ENCODE results near the gene INF2.
"Not testable (repeated sequence)": the region's sequence is repeated elsewhere in the genome, so short reads cannot be mapped to it uniquely, and the experiment has no call there.

The INF2 gene

GRCh38 chr14:104724407-104724980 lies 35.1 kb downstream of the INF2 start:
- DNase-seq, result peak; percentile 41

DNA sequence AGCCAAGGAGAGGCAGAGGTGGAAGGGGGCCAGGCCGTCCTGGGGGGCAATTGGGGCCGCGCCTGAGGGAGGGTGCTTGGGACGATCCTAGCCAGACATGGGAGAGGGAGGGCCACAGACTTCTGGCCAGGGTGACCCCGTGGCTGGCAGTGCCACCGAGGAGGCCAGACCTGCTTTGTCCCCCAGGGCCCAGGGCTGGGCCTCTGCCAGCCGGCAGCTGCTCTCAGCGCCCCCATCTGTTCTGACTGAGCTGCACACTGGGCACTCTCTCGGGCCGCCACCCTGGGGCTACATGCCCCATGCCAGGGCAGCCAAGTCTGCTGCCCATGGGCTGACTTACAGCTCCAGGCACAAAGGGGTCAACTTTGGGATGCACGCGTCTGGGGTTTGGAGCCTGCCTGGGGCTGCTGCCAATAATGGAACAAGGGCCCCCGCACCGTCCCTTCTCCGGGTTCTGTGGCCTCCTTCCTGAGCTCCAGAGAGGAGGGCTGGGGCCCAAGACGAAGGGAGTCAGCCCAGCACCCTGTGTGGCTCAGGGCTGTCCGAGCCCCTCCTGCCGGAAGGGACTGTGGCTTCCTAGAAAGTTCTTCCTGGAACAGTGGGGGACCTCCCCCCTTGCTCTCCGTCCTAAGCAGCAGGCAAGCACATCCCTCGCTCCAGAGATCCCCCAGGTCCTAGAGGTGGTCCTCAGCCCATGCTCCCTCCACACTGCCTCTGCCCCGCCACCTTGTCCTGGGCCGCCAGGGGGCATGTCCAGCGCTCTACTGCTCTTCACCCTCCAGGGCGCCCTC lies 35.8 kb downstream of the INF2 start:
- peak; percentile 49 for DNase-seq

GRCh38 chr14:104725772-104726548 lies 36.5 kb downstream of the INF2 start:
- DNase-seq, result no peak

- peak; percentile 47 for DNase-seq
These were observed 37.4 kb downstream of the INF2 start for GRCh38 chr14:104726600-104727451.

DNA sequence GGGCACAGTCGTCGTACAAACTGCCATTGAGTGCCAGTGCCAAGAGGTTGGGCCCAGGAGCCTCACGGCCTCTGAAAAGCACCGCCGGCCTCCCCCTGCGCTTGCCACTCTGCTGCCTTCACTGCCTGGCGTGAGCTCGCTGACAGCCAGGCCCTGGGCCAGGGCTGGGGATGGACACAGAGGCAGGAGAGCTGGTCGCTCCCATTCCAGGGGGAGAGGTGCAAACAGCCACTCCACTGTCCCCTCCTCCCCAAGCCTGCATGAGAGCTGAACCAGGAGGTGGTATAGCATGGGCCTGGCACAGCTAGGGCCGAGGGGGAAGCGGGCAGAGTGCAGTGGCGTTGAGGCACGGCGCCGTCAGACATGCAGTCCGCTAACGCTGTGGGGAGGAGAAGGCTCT lies 39.2 kb downstream of the INF2 start:
- DNase-seq, result no peak

GRCh38 chr14:104729176-104729834 lies 39.9 kb downstream of the INF2 start:
- DNase-seq, result not testable (repeated sequence)

- no peak for DNase-seq
These were observed 40.4 kb downstream of the INF2 start for GRCh38 chr14:104729835-104730181.

- DNase-seq, result no peak
These were observed 41.1 kb downstream of the INF2 start for GRCh38 chr14:104730487-104730886.

DNA sequence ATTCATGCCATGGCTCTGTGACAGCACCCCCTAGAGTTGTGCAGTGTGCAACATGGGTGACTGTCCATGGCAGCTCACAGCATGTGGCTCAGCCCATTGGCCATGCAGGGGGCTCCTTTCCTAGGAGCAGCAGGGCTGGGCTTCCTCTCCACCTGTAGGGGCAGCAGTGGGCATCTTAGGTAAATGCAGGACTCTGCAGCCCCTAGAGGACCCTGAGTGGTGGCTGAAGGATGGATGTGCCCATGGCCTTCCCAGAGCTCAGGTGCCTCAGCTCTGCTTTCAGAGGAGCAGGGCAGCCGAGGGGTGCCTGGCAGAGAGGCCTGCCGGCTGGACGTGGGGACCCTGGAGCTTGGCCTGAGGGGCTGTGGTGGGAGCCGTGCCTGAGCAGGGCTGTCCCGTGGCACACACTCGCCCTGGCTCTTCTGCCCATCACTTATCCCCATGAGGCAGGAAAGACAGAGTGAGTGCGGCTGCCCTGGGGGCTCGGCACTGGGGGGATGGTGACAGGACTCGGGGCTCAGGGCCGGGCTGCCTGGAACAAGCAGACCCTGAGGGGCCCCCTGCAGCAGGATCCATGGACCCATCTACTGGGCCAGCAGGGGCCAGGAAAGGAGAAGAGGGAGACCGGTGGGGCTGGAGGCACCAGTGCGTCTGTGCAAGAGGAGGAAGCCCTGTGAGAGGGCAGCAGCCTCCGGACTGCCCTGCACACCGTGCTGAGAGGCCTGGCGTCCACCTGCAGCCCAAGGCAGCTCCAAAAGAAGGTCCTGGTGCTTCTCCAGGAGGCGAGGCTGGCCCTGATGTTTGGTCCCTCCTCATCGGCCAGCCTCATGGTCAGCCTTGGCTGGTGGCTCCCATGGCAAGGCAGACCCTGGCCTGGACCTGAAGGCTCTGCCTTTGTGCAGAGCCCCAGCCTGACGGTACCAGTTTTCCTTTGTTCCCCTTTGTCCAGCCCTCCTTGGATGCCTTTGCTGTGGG lies 42.2 kb downstream of the INF2 start:
- peak; percentile 64 for DNase-seq

DNA sequence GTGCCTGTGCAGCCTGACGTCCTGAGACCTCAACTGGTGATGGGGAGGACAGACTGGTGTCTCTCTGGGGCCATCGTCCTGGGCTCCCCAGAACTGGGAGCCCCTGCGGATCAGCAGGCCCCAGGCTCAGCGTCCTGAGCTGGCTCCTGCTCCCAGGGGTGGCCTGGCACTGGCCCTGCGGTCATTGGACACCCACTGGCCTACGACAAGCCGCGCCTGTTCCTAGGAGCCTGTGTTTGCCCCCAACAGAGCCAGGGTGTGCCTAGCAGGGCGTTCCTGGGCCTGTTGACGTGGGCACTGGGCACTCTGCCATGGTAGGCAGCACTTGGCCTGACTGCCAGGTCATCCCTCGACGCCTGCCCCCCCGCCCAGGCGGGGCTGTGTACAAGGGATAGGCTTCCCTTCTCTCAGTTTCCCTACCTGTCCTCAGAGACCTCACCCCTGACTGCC lies 43.0 kb downstream of the INF2 start:
- peak; percentile 35 for DNase-seq

DNA sequence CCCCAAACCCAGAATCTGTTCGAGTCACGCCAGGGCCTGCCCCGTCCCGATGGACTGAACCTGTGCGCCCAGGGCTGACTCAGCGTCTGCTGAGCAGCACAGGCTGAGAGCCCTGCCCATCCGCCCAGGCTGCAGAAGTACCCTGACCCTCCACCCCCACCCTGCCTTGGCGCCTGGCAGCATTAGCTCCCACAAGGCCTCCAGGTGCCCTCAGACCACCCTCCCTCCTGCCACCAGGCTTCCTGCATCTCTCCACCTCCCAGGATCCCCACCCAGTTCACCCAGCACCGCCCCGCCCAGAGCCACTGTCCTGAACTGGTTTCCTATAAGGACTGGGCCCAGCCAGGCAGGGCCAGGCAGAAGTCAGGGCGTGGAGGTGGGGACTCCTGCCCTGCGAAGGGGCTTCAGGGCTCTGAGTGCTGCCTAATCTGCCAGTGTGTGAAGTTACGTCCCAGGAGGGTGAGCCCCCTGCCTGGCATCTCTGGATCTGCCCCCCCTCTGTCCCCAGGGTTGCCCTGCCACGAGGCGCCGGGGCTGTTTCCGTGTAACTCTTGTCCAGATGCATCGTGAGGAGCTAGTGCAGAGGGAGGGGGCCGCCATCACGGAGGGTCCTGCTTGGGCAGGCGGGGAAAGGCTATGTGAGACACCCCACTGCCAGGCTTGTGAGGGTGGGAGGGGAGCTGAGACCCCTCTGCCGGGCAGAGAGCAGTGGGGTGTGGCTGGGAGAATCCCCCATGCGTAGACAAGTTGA lies 43.7 kb downstream of the INF2 start:
- DNase-seq, result no peak

- DNase-seq, result no peak
These were observed 44.7 kb downstream of the INF2 start for GRCh38 chr14:104734051-104734587.

DNA sequence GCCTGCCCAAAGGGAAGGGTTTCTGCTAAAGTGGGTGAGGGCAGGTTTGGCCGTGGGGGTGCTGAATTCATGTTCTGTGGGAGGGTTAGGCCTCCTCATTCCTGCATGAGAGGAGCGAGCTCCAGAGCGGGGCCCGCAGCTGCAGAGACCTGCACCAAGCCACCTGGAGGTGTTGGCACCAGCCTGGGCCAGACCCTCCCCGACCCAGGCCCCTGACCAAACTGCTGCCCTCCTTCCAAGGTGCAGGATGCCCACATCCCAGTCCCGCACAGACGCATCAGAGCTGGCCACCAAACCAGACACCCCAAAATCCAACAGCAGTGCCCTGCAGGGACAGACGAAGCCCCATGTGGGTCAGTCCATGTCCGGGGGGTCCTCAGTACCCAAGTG lies 45.2 kb downstream of the INF2 start:
- DNase-seq, result no peak

GRCh38 chr14:104734991-104735779 lies 45.8 kb downstream of the INF2 start:
- no peak for DNase-seq

DNA sequence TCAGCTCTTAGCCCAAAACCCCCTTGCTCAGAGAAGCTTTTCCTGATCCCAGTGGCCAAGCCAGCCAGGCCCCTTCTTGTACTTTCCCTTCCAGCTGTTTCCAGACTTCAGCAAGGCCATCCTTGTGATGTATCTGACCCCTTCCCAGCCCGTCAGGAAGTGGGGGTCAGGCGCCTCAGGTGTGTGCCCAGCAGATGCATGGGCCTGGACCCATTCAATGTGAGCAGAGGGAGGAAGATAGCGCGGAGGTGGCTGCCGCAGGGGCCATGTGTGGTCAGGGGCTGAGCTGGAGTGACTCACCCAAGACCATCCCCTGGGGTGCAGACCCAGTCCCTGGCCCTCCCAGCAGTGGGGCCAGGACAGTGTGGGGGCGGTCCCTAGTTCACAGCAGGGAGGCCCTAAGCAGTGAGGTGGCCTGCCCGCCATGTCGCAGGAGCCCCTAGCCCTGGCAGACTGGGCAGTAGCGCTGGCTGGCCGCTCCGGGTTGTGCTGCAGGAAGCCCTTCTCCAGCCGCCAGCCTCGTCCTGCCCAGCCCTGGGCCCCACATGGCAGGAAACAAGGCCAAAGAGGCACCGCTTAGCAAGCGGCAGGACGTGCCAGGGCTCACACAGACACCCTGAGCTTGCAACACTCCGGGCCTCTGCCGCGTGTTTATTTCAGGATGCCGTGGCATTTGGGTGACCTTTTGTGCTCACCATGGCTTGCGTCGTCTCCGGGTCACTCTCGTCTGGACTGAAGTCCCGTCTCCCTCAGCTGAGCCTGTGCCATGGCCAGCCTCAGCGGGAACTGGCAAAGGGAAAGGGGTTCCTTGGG lies 46.6 kb downstream of the INF2 start:
- DNase-seq, result no peak

DNA sequence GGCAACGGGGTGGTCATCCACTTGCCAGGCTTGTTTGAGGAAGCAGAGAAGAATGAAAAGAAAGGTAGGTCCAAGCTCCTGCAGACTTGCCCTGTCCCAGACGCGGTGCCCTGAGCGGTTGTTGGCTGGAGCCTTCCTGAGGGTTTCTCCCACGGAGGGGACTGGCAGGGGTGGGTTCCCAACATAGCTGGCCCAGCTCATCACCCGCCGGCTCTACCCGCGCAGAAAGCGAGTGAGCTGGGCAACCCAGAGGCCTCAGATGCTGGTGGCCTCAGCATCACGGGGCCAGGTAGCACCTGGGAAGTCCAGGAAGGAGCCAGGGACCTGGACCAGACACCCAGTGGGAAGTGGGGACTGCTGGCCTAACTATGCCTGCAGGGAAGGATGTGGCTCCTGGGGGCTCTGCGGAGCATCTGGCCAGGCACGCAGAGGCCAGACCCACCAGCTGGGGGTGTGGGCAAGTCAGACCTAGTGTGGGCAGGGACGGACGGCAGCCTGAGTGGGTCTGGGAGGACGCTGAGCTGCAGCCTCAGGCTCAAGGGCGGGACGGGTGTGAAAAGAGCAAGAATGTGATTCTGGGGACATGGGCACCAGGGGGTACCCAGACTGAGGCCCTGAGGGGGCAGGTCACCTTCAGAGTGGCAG lies 49.1 kb downstream of the INF2 start:
- DNase-seq, result no peak

- no peak for DNase-seq
These were observed 49.6 kb downstream of the INF2 start for GRCh38 chr14:104739026-104739425.

Measured in hematopoietic multipotent progenitor cell treated with erythropoietin and hydrocortisone succinate and interleukin-3 and kit ligand, for 4 days (in vitro differentiated cells).